Loucy (cell line): ENCODE results near the gene FFAR1.

ENCODE experiments used
- H2AFZ ChIP-seq: fragments of 200-600 bp; sonication (generic); 2 replicates; pipeline ENCODE4 v1.6.0; 2016; ENCODE audit warnings: antibody characterized with exemption, mild to moderate bottlenecking, low read length, moderate library complexity
- H3F3A ChIP-seq: fragments of 200-600 bp; 2 replicates; pipeline ENCODE4 v1.6.0; 2016; ENCODE audit warnings: antibody characterized with exemption, low read depth, mild to moderate bottlenecking
- H3K27me3 ChIP-seq: fragments of 200-600 bp; sonication (generic); 2 replicates; pipeline ENCODE4 v1.6.1; 2014; ENCODE audit warnings: low read length, mild to moderate bottlenecking; ENCODE audit not compliant: insufficient read depth, poor library complexity, severe bottlenecking
- H3K36me3 ChIP-seq: fragments of 200-600 bp; sonication (generic); 2 replicates; pipeline ENCODE4 v1.6.1; 2016; ENCODE audit warnings: low read length; ENCODE audit not compliant: insufficient read depth
- H3K4me1 ChIP-seq: fragments of 200-600 bp; sonication (generic); 2 replicates; pipeline ENCODE4 v1.5.1; 2014; ENCODE audit warnings: low read length, mild to moderate bottlenecking; ENCODE audit not compliant: insufficient read depth, poor library complexity, severe bottlenecking
- H3K4me2 ChIP-seq: fragments of 200-600 bp; sonication (generic); 2 replicates; pipeline ENCODE4 v1.6.0; 2014; ENCODE audit warnings: antibody characterized with exemption, low read length, low read depth, mild to moderate bottlenecking; ENCODE audit not compliant: poor library complexity, severe bottlenecking
- H3K4me3 ChIP-seq: fragments of 200-600 bp; sonication (generic); 2 replicates; pipeline ENCODE4 v1.5.1; 2014; ENCODE audit warnings: low read length, mild to moderate bottlenecking, mixed read lengths; ENCODE audit not compliant: poor library complexity, severe bottlenecking
- H3K79me2 ChIP-seq: fragments of 200-600 bp; sonication (generic); 2 replicates; pipeline ENCODE4 v1.6.1; 2014; ENCODE audit warnings: low read length; ENCODE audit not compliant: insufficient read depth
- H3K9ac ChIP-seq: fragments of 200-600 bp; sonication (generic); 2 replicates; pipeline ENCODE4 v1.6.0; 2014; ENCODE audit warnings: mild to moderate bottlenecking, low read depth, low read length, moderate library complexity; ENCODE audit not compliant: poor library complexity, severe bottlenecking
- H3K9me2 ChIP-seq: fragments of 200-600 bp; sonication (generic); replicated peaks from 2 replicates; pipeline ENCODE4 v1.6.1; 2016; ENCODE audit warnings: low read depth, low read length, mixed read lengths
- H3K9me3 ChIP-seq: fragments of 200-600 bp; sonication (generic); 2 replicates; pipeline ENCODE4 v1.6.1; 2014; ENCODE audit warnings: mild to moderate bottlenecking, antibody characterized with exemption, low read length, low read depth; ENCODE audit not compliant: insufficient read depth
- H4K20me1 ChIP-seq: fragments of 200-600 bp; sonication (generic); 2 replicates; pipeline ENCODE4 v1.6.0; 2014; ENCODE audit warnings: antibody characterized with exemption, low read length, mild to moderate bottlenecking; ENCODE audit not compliant: insufficient read depth, poor library complexity, severe bottlenecking
- EZH2phosphoT487 ChIP-seq: fragments of 200-600 bp; IDR thresholded peaks from 2 replicates; pipeline ENCODE4 v1.6.1; 2018; ENCODE audit warnings: antibody characterized with exemption, mild to moderate bottlenecking, moderate library complexity, borderline replicate concordance
- TF ChIP-seq, protein P1 (sequence below): fragments of 200-600 bp; sonication (generic); conservative IDR thresholded peaks from 2 replicates; pipeline ENCODE4 v1.5.1; 2014; ENCODE audit warnings: mild to moderate bottlenecking, antibody characterized with exemption, low read length

The FFAR1 gene

GRCh38 chr19:35321291-35321690, 26.4 kb upstream of the FFAR1 start:
- no peaks in the 10 kb centered on the region for H3K9me2 ChIP-seq
- TF ChIP-seq EZH2phosphoT487, result no peak
- TF ChIP-seq, protein P1, sequence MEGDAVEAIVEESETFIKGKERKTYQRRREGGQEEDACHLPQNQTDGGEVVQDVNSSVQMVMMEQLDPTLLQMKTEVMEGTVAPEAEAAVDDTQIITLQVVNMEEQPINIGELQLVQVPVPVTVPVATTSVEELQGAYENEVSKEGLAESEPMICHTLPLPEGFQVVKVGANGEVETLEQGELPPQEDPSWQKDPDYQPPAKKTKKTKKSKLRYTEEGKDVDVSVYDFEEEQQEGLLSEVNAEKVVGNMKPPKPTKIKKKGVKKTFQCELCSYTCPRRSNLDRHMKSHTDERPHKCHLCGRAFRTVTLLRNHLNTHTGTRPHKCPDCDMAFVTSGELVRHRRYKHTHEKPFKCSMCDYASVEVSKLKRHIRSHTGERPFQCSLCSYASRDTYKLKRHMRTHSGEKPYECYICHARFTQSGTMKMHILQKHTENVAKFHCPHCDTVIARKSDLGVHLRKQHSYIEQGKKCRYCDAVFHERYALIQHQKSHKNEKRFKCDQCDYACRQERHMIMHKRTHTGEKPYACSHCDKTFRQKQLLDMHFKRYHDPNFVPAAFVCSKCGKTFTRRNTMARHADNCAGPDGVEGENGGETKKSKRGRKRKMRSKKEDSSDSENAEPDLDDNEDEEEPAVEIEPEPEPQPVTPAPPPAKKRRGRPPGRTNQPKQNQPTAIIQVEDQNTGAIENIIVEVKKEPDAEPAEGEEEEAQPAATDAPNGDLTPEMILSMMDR, result no peak
- H3K4me3 ChIP-seq, result no peak overlapping the region
- no peak overlapping the region for H3K4me2 ChIP-seq
- peaks cover 3% of the 10 kb centered on the region; the same call in 1 of the 2 replicates for H3K9me3 ChIP-seq
- H3K27me3 ChIP-seq, result no peaks in the 10 kb centered on the region
- H2AFZ ChIP-seq, result no peak overlapping the region
- no peaks in the 10 kb centered on the region for H3K79me2 ChIP-seq
- H4K20me1 ChIP-seq, result no peaks in the 10 kb centered on the region
- no peaks in the 10 kb centered on the region for H3K36me3 ChIP-seq
- peaks cover 9% of the 10 kb centered on the region for H3F3A ChIP-seq
- H3K9ac ChIP-seq, result peak overlapping the region; percentile 68
- H3K4me1 ChIP-seq, result peaks cover 37% of the 10 kb centered on the region

DNA sequence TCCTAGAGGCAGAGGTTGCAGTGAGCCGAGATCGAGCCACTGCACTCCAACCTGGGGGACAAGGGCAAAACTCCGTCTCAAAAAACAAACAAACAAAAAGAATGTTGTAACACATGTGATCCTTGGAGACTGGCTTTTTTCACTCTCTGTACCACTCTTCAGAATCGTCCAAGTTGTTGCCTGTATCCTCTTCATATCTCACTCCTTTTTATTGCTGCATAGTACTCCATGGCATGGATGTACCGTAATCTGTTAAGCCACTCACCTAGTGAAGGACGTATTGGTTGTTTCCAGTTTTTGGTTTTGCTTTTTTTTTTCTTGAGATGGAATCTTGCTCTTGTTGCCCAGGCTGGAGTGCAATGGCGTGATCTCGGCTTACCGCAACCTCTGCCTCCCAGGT, 25.7 kb upstream of the FFAR1 start:
- TF ChIP-seq EZH2phosphoT487, result no peak
- TF ChIP-seq, protein P1, result no peak
- no peaks in the 10 kb centered on the region for H3K79me2 ChIP-seq
- H3K9me2 ChIP-seq, result no peaks in the 10 kb centered on the region
- peaks cover 3% of the 10 kb centered on the region; the same call in 1 of the 2 replicates for H3K9me3 ChIP-seq
- H3K4me2 ChIP-seq, result no peak overlapping the region
- H3K4me1 ChIP-seq, result peaks cover 37% of the 10 kb centered on the region
- H3K36me3 ChIP-seq, result no peaks in the 10 kb centered on the region
- no peak overlapping the region for H3K4me3 ChIP-seq
- H3K27me3 ChIP-seq, result no peaks in the 10 kb centered on the region
- H3K9ac ChIP-seq, result no peak overlapping the region
- H3F3A ChIP-seq, result peaks cover 9% of the 10 kb centered on the region
- no peaks in the 10 kb centered on the region for H4K20me1 ChIP-seq
- H2AFZ ChIP-seq, result no peak overlapping the region

- Histone ChIP-seq H3K4me2 (no peak overlapping the region), H3K4me1 (peaks cover 14% of the 10 kb centered on the region), H2AFZ (no peak overlapping the region), H3K9me2 (no peaks in the 10 kb centered on the region), H3K79me2 (no peaks in the 10 kb centered on the region), H3F3A (peaks cover 6% of the 10 kb centered on the region; the same call in 1 of the 2 replicates), H3K9me3 (no peaks in the 10 kb centered on the region), H3K36me3 (no peaks in the 10 kb centered on the region), H3K9ac (no peak overlapping the region), H3K27me3 (no peaks in the 10 kb centered on the region), H4K20me1 (no peaks in the 10 kb centered on the region), H3K4me3 (no peak overlapping the region)
- TF ChIP-seq, protein P1, result peak; percentile 63
- TF ChIP-seq EZH2phosphoT487, result no peak
Observed at GRCh38 chr19:35327642-35328041, 20.1 kb upstream of the FFAR1 start.
